Mesenchymal stem cell (in vitro differentiated cells and primary cell): ENCODE measurements around the gene NCF2.

Experiments used
- DNase-seq: peaks from one replicate; pipeline ENCODE4 v3.0.0-alpha.2; 2013
- H2AFZ ChIP-seq: one replicate; pipeline ENCODE4 v1.6.1; 2013; ENCODE audit warnings: low read depth, mild to moderate bottlenecking, control low read depth, inconsistent platforms, low read length, moderate library complexity
- H2AK5ac ChIP-seq: 2 replicates; pipeline ENCODE4 v1.6.1; 2013; ENCODE audit warnings: low read length, moderate library complexity, mild to moderate bottlenecking, inconsistent platforms; ENCODE audit not compliant: severe bottlenecking
- H2BK120ac ChIP-seq: one replicate; pipeline ENCODE4 v1.6.1; 2013; ENCODE audit warnings: low read depth, mild to moderate bottlenecking, inconsistent platforms, low read length, moderate library complexity
- H2BK12ac ChIP-seq, 2 experiments: one replicate each; pipeline ENCODE4 v1.6.1; 2013; ENCODE audit warnings: inconsistent platforms in 2 of 2, low read length in 2 of 2, mild to moderate bottlenecking in 2 of 2, moderate library complexity in 2 of 2, control low read depth in 1 of 2
- H2BK15ac ChIP-seq: one replicate; pipeline ENCODE4 v1.6.1; 2013; ENCODE audit warnings: mild to moderate bottlenecking, low read depth, inconsistent platforms; ENCODE audit not compliant: poor library complexity, severe bottlenecking
- H2BK5ac ChIP-seq: 2 replicates; pipeline ENCODE4 v1.6.1; 2013; ENCODE audit warnings: low read depth, mild to moderate bottlenecking, low read length, control low read depth, inconsistent platforms; ENCODE audit not compliant: poor library complexity, severe bottlenecking
- H3K14ac ChIP-seq, 2 experiments: one replicate each; pipeline ENCODE4 v1.6.1; 2013; ENCODE audit warnings: inconsistent platforms in 2 of 2, low read length in 2 of 2, control low read depth in 1 of 2, mild to moderate bottlenecking in 1 of 2, moderate library complexity in 1 of 2
- H3K18ac ChIP-seq, 2 experiments: one replicate each; pipeline ENCODE4 v1.6.1; 2013; ENCODE audit warnings: inconsistent platforms in 2 of 2, low read length in 2 of 2, control low read depth in 1 of 2, low read depth in 1 of 2, mild to moderate bottlenecking in 1 of 2
- H3K23ac ChIP-seq, 2 experiments: one replicate each; pipeline ENCODE4 v1.6.1; 2013; ENCODE audit warnings: inconsistent platforms in 2 of 2, low read length in 2 of 2, mild to moderate bottlenecking in 2 of 2, moderate library complexity in 2 of 2, control low read depth in 1 of 2
- H3K27ac ChIP-seq: 2 replicates; pipeline ENCODE4 v1.5.1; 2013; ENCODE audit warnings: mild to moderate bottlenecking, moderate library complexity, low read length, control low read depth, inconsistent platforms; ENCODE audit not compliant: poor library complexity, severe bottlenecking
- H3K27me3 ChIP-seq, 2 experiments: 2 replicates each; pipeline versions ENCODE4 v1.6.1 to v1.7.0; 2013; ENCODE audit warnings: low read length in 2 of 2, mild to moderate bottlenecking in 2 of 2, moderate library complexity in 2 of 2, control low read depth in 1 of 2, inconsistent platforms in 1 of 2; ENCODE audit not compliant: control insufficient read depth in 1 of 2, insufficient read depth in 1 of 2
- H3K36me3 ChIP-seq, 2 experiments: 2 replicates each; pipeline versions ENCODE4 v1.6.1 to v1.7.0; 2013; ENCODE audit warnings: low read length in 2 of 2, control low read depth in 1 of 2, inconsistent platforms in 1 of 2, low read depth in 1 of 2, mild to moderate bottlenecking in 1 of 2; ENCODE audit not compliant: insufficient read depth in 2 of 2, control insufficient read depth in 1 of 2
- H3K4ac ChIP-seq, 2 experiments: one replicate each; pipeline ENCODE4 v1.6.1; 2013; ENCODE audit warnings: inconsistent platforms in 2 of 2, low read length in 2 of 2, mild to moderate bottlenecking in 2 of 2, moderate library complexity in 2 of 2, control low read depth in 1 of 2, low read depth in 1 of 2
- H3K4me1 ChIP-seq: 2 replicates; pipeline ENCODE4 v1.6.1; 2013; ENCODE audit warnings: low read depth, low read length, control low read depth; ENCODE audit not compliant: control insufficient read depth, insufficient read depth
- H3K4me2 ChIP-seq: 2 replicates; pipeline ENCODE4 v1.6.1; 2013; ENCODE audit warnings: low read length, mild to moderate bottlenecking, inconsistent platforms; ENCODE audit not compliant: poor library complexity, severe bottlenecking
- H3K4me3 ChIP-seq, 2 experiments: 2 replicates each; pipeline versions ENCODE4 v1.5.1 to v1.7.0; 2013; ENCODE audit warnings: low read length in 2 of 2, mild to moderate bottlenecking in 2 of 2, control low read depth in 1 of 2, low read depth in 1 of 2; ENCODE audit not compliant: insufficient read depth in 1 of 2
- H3K79me1 ChIP-seq: replicated peaks from 2 replicates; pipeline ENCODE4 v1.6.1; 2013; ENCODE audit warnings: mild to moderate bottlenecking, control low read depth, low read length, inconsistent platforms; ENCODE audit not compliant: poor library complexity, severe bottlenecking
- H3K9ac ChIP-seq: 2 replicates; pipeline ENCODE4 v1.7.0; 2013; ENCODE audit warnings: mild to moderate bottlenecking, low read length, moderate library complexity
- H3K9me3 ChIP-seq: 2 replicates; pipeline ENCODE4 v1.7.0; 2013; ENCODE audit warnings: mild to moderate bottlenecking, low read length; ENCODE audit not compliant: control insufficient read depth
- H4K8ac ChIP-seq: one replicate; pipeline ENCODE4 v1.6.1; 2013; ENCODE audit warnings: inconsistent platforms, mild to moderate bottlenecking, low read length, moderate library complexity
- H4K91ac ChIP-seq: one replicate; pipeline ENCODE4 v1.6.1; 2013; ENCODE audit warnings: mild to moderate bottlenecking, low read length, inconsistent platforms
- WGBS: methylation state at CpG from one replicate; pipeline ENCODE4 v1.1.7; 2013; ENCODE audit warnings: mixed read lengths; 5-methylcytosine and 5-hydroxymethylcytosine counted together

Gene NCF2

GRCh38 chr1:183577897-183578465, 12.3 kb downstream of the NCF2 start:
- DNase-seq, result no peak
- H3K18ac ChIP-seq, result no peak overlapping the region
- H2AK5ac ChIP-seq, result no peak overlapping the region
- no peaks in the 10 kb centered on the region for H3K9me3 ChIP-seq
- H4K8ac ChIP-seq, result no peak overlapping the region
- H2AFZ ChIP-seq, result no peak overlapping the region
- 93% methylated on average over 7 of the region's 7 CpGs for WGBS
- H3K4me3 ChIP-seq, result no peak overlapping the region
- no peak overlapping the region for H3K9ac ChIP-seq
- no peak overlapping the region for H3K4ac ChIP-seq
- no peak overlapping the region for H2BK12ac ChIP-seq
- no peaks in the 10 kb centered on the region for H3K4me1 ChIP-seq
- no peak overlapping the region for H3K4me2 ChIP-seq
- no peak overlapping the region for H4K91ac ChIP-seq
- H3K23ac ChIP-seq, result no peak overlapping the region
- H3K36me3 ChIP-seq, result no peaks in the 10 kb centered on the region
- no peak overlapping the region for H3K27ac ChIP-seq
- H3K14ac ChIP-seq, result no peak overlapping the region
- no peak overlapping the region for H2BK5ac ChIP-seq
- H3K79me1 ChIP-seq, result no peaks in the 10 kb centered on the region
- H2BK120ac ChIP-seq, result no peak overlapping the region
- H3K27me3 ChIP-seq, result peaks cover 0 to 14% of the 10 kb centered on the region in 2 experiments
- H2BK15ac ChIP-seq, result no peak overlapping the region

- Histone ChIP-seq H2BK15ac (no peak overlapping the region), H2AK5ac (no peak overlapping the region), H3K4me3 (no peak overlapping the region), H3K27ac (no peak overlapping the region), H3K27me3 (peaks cover 0 to 14% of the 10 kb centered on the region in 2 experiments), H3K23ac (no peak overlapping the region), H3K9ac (no peak overlapping the region), H2BK12ac (no peak overlapping the region), H4K91ac (no peak overlapping the region), H3K79me1 (no peaks in the 10 kb centered on the region), H3K4me2 (no peak overlapping the region), H4K8ac (no peak overlapping the region), H3K18ac (no peak overlapping the region), H2BK120ac (no peak overlapping the region), H3K9me3 (no peaks in the 10 kb centered on the region), H2AFZ (no peak overlapping the region), H2BK5ac (no peak overlapping the region), H3K4ac (no peak overlapping the region), H3K14ac (no peak overlapping the region), H3K36me3 (no peaks in the 10 kb centered on the region), H3K4me1 (no peaks in the 10 kb centered on the region)
- no peak for DNase-seq
- 77% methylated on average over 8 of the region's 8 CpGs for WGBS
Observed at GRCh38 chr1:183576537-183576936, 13.7 kb downstream of the NCF2 start.

- Histone ChIP-seq H3K79me1 (no peaks in the 10 kb centered on the region), H3K4ac (no peak overlapping the region), H4K91ac (no peak overlapping the region), H3K23ac (no peak overlapping the region), H3K27ac (no peak overlapping the region), H3K4me3 (no peak overlapping the region), H2BK15ac (no peak overlapping the region), H2AK5ac (no peak overlapping the region), H2BK5ac (no peak overlapping the region), H3K36me3 (no peaks in the 10 kb centered on the region), H2AFZ (no peak overlapping the region), H3K4me2 (no peak overlapping the region), H2BK120ac (no peak overlapping the region), H3K14ac (no peak overlapping the region), H3K18ac (no peak overlapping the region), H3K4me1 (no peaks in the 10 kb centered on the region), H4K8ac (no peak overlapping the region), H3K9me3 (no peaks in the 10 kb centered on the region), H3K27me3 (peaks cover 0 to 14% of the 10 kb centered on the region in 2 experiments), H3K9ac (no peak overlapping the region), H2BK12ac (no peak overlapping the region)
- no peak for DNase-seq
- WGBS, result 94% methylated on average over 5 of the region's 5 CpGs
Observed at GRCh38 chr1:183575606-183576005, 14.7 kb downstream of the NCF2 start.

- Histone ChIP-seq H3K9ac (no peak overlapping the region), H3K18ac (no peak overlapping the region), H2AFZ (no peak overlapping the region), H2BK12ac (no peak overlapping the region), H3K4ac (no peak overlapping the region), H3K23ac (no peak overlapping the region), H2BK15ac (no peak overlapping the region), H4K8ac (no peak overlapping the region), H2BK120ac (no peak overlapping the region), H3K27ac (no peak overlapping the region), H3K4me3 (no peak overlapping the region), H3K9me3 (no peaks in the 10 kb centered on the region), H3K4me1 (peaks cover 4% of the 10 kb centered on the region), H3K36me3 (no peaks in the 10 kb centered on the region), H3K27me3 (peaks cover 0 to 14% of the 10 kb centered on the region in 2 experiments), H3K14ac (no peak overlapping the region), H2BK5ac (no peak overlapping the region), H3K79me1 (no peaks in the 10 kb centered on the region), H4K91ac (no peak overlapping the region), H3K4me2 (no peak overlapping the region), H2AK5ac (no peak overlapping the region)
- WGBS, result 90% methylated on average over 1 of the region's 1 CpG
- no peak for DNase-seq
Observed at GRCh38 chr1:183572721-183573120, 17.5 kb downstream of the NCF2 start.
